Parietal lobe (tissue), 1 donor: ENCODE results near the gene STAP2. TPM values are rescaled to one million over a fixed set of nuclear protein-coding genes. Genes with fewer than 3 reads are reported as not detected.

Source experiments
- total RNA-seq: library from RNA; depleted of rRNA; stranded (reverse); fragments of >200 nt; gene quantifications from one replicate; pipeline ENCODE4 v1.2.3, GENCODE V29; 2014

STAP2 gene, protein sequence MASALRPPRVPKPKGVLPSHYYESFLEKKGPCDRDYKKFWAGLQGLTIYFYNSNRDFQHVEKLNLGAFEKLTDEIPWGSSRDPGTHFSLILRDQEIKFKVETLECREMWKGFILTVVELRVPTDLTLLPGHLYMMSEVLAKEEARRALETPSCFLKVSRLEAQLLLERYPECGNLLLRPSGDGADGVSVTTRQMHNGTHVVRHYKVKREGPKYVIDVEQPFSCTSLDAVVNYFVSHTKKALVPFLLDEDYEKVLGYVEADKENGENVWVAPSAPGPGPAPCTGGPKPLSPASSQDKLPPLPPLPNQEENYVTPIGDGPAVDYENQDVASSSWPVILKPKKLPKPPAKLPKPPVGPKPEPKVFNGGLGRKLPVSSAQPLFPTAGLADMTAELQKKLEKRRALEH
- total RNA-seq = 1.3 TPM

DNA sequence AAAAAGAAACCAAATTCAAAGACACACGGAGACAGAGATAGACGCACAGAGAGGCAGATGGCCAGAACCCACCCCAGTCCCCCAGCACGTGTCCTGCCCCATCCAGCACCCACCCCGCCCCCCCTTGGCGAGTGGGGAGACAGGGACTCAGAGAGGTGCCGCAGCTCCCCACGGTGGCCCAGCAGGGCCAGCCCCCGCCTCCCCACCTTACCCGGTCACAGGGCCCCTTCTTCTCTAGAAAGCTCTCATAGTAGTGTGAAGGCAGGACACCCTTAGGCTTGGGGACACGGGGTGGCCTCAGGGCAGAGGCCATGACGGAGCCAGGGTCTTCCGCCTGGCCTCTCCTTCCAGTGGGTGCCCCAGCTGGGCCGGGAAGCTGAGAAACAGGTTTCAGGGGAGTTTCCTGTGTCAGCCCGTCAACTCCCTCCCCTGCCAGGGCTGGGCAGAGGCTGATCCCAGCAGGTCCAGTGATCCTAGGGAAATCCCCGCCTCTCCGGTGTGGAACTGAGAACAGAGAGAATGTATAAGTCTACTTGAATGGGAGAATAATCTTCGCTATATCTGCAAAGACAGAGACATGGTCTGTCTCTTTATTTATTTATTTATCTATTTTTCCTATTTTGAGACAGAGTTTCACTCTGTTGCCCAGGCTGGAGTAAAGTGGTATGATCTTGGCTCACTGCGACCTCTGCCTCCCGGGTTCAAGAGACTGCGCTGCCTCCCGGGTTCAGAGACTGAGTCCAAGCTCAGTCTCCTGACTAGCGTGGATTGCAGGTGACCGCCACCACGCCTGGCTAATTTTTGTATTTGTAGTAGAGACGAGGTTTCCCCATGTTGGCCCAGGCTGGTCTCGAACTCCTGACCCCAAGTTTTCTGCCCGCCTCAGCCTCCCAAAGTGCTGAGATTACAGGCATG lies at the start of gene STAP2:
Gene STAP2, minus strand, starts transcription at position 387 of the 915 bp plus-strand sequence. Its CDS starts 74 bp downstream, at position 313.

DNA sequence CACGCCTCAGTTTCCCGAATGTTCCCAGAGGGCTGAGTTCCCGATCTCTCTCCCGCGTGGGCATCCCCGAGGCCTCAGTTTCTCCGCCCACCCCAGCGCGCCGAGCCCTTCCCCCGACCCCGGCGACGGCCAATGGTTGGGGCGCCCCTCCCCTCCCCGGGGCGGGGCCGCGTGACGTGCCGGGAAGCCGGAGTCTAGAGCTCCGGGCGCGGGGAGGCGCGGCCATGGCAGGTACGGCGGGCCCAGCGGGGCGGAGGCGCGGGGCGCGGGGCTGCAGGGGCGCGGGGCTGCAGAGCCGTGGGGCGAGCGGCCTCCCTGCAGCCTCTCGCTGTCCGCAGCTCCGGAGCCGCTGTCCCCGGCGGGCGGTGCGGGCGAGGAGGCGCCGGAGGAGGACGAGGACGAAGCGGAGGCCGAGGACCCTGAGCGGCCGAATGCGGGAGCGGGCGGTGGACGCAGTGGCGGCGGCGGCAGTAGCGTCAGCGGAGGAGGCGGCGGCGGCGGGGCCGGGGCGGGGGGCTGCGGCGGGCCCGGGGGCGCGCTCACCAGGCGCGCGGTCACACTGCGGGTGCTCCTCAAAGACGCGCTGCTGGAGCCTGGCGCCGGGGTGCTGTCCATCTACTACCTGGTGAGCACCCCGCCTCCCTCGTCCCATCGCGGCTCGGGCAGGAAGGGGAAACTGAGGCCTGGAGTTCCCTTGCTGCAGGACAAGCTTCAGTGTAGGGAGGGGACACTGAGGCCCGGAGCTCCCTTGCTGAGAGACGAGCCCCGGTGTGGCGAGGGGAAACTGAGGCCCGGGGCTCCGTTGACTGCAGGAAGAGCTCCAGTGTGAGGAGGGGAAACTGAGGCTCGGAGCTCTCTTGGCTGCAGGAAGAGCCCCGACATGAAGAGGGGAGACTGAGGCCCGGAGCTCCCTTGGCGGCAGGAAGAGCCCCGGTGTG lies 5.0 kb upstream of the STAP2 start, which contains the start of gene MPND:
Gene MPND, plus strand, starts transcription at position 193 of the 938 bp plus-strand sequence. Its CDS starts 32 bp downstream, at position 225.

DNA sequence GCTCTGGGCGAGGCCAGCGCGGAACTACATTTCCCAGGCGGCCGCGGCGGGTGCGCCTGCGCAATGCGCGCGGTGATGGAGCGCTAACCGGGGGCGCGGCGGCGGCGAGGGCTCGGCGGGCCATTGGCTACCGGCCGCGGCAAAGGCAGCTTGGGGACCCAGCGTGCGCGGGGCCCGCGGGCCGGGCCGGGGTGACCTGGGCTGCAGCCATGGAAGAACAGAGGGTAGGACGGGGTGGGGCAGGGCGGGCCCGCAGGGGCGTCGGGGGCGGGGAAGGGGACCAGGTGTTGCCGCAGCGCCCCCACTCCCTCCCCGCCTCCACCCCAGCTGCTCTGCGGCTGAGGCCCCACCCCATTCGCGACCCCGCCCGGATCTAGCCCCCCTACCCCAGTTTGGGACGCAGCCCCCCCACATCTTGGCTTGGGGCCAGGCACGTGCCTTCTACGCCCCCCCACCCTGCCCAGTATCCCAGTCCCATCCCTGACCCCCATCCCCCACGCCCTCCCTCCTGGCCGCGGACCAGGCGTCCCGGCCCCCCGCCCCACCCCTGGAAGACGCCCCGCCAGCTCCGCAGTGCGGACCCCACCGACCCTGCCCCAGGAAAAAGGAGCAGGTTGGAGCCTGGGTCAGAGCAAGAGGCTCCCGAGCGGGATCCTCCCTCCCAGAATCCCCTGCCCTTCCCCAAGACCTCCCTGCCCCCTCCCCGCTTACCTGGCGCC lies 33.9 kb downstream of the STAP2 start, which contains the start of gene FSD1:
Gene FSD1, plus strand, starts transcription at position 61 of the 719 bp plus-strand sequence. Its CDS starts 149 bp downstream, at position 210.

DNA sequence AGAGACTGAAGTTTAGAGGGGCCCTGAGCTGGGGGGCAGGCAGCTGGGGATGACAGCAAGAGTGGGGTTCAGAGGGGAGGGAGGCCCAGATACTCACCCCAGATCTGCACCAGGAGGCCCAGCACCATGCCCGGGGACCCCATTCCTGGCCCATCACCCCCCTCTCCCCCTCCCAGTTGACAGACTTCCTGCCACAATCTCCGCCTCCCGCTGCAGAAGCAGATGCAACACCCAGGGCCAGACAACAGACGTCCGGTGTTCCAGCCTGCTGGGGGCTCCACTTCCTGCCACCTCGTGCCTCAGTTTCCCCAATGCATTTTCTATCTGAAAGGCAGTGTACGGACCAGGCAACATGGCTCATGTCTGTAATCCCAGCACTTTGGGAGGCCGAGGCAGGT lies 36.4 kb downstream of the STAP2 start, which contains the start of gene TMIGD2:
Gene TMIGD2, minus strand, starts transcription at position 147 of the 398 bp plus-strand sequence. Its CDS starts 4 bp downstream, at position 143.

DNA sequence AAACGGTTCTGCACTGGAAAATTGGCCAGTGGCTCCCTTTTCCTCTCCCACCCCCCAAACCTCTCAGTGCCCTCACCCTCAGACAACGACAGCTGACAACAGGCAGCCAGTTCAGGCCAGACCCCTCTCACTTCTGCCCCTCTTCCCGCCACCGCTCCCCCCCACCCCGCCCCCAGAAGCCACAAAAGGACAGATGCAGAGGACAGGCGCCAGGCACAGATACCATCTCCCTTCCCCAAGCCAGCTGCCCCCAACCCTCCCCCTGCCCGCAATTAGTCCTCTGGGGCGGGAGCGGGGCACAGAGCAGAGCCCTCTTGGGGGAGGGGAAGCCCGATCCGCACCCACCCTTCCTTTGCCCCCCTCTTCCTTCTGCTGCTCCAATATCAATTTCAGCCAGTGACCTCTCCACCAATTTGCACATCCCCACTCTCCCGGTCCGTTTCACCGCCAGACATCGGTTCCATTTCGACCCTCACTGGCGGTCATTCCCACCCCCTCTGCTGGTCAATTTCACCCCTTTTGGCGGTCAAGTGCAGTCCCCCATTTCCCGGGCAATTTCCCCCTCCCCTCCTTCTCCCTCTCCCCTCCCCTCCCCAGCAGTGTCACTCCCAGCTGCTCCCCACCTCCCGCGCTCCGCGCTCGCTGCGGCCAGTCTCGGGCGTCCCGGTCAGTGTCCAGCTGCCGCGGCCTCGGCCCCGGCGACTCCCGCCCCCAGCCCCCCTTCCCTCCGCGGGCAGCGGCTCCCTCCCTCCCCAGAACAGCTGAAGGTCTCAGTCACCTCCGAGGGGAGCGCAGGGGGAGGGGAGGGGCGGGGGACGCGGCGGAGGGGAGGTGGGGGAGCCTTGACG lies 60.0 kb downstream of the STAP2 start, which contains the start of gene SHD:
Gene SHD, plus strand, starts transcription at position 848 of the 848 bp plus-strand sequence. CDS start 798 bp downstream, outside the sequence.

Other genes starting within 250 kb of the STAP2 start
- gene MAP2K2, start 214.7 kb downstream of the STAP2 start, total RNA-seq = 65.1 TPM
- not detected for gene CREB3L3, start 185.2 kb downstream of the STAP2 start, total RNA-seq
- 13.1 TPM for gene SIRT6, start 156.3 kb downstream of the STAP2 start, total RNA-seq
- 14.7 TPM for gene ANKRD24, start 156.1 kb downstream of the STAP2 start, total RNA-seq
- gene EBI3, start 109.3 kb downstream of the STAP2 start, total RNA-seq = not detected
- 19.1 TPM for gene YJU2, start 91.7 kb downstream of the STAP2 start, total RNA-seq
- 2.5 TPM for gene SHD, start 59.6 kb downstream of the STAP2 start, total RNA-seq
- gene TMIGD2, start 36.4 kb downstream of the STAP2 start, total RNA-seq = 0.31 TPM
- gene FSD1, start 34.2 kb downstream of the STAP2 start, total RNA-seq = 53.2 TPM
- gene MPND, start 4.7 kb upstream of the STAP2 start, total RNA-seq = 16.6 TPM
- gene SH3GL1, start 61.7 kb upstream of the STAP2 start, total RNA-seq = 22.8 TPM
- gene CHAF1A, start 63.8 kb upstream of the STAP2 start, total RNA-seq = 8.5 TPM
- gene UBXN6, start 119.0 kb upstream of the STAP2 start, total RNA-seq = 52.6 TPM
- 44.1 TPM for gene HDGFL2, start 133.5 kb upstream of the STAP2 start, total RNA-seq
- gene PLIN4, start 179.7 kb upstream of the STAP2 start, total RNA-seq = 0.63 TPM
- gene PLIN5, start 196.4 kb upstream of the STAP2 start, total RNA-seq = 3.8 TPM
- gene LRG1, start 201.2 kb upstream of the STAP2 start, total RNA-seq = 0.63 TPM
- 36.9 TPM for gene SEMA6B, start 220.9 kb upstream of the STAP2 start, total RNA-seq